Measurements from ENCODE around the gene RASA3.
A peak's percentile ranks its signal among the peaks of the same experiment; 100 is the strongest.

Gene RASA3

GRCh38 chr13:114035583-114036531, 96.6 kb downstream of the RASA3 start:
- no peak for TF ChIP-seq CTCF (IDR thresholded peaks at IDR 0.05; ENCODE audit: insufficient read depth, low read depth, low read length, missing control alignments)
- DNase-seq (ENCODE audit: low read depth) = no peak
- no peak overlapping the region for H3K4me3 ChIP-seq (ENCODE audit: low read length)

- DNase-seq (ENCODE audit: low read depth) = no peak
- TF ChIP-seq CTCF (IDR thresholded peaks at IDR 0.05; ENCODE audit: insufficient read depth, low read depth, low read length, missing control alignments) = no peak
- no peak overlapping the region for H3K4me3 ChIP-seq (ENCODE audit: low read length)
These were observed 97.2 kb downstream of the RASA3 start for GRCh38 chr13:114035186-114035582.

- no peak for TF ChIP-seq CTCF (IDR thresholded peaks at IDR 0.05; ENCODE audit: insufficient read depth, low read depth, low read length, missing control alignments)
- no peak for DNase-seq (ENCODE audit: low read depth)
- no peak overlapping the region for H3K4me3 ChIP-seq (ENCODE audit: low read length)
These were observed 97.9 kb downstream of the RASA3 start for GRCh38 chr13:114034481-114034891.

- DNase-seq (ENCODE audit: low read depth) = no peak
- no peak for TF ChIP-seq CTCF (IDR thresholded peaks at IDR 0.05; ENCODE audit: insufficient read depth, low read depth, low read length, missing control alignments)
- H3K4me3 ChIP-seq (ENCODE audit: low read length) = no peak overlapping the region
These were observed 98.7 kb downstream of the RASA3 start for GRCh38 chr13:114033541-114034315.

GRCh38 chr13:114032126-114032799, 100.2 kb downstream of the RASA3 start:
- no peak for TF ChIP-seq CTCF (IDR thresholded peaks at IDR 0.05; ENCODE audit: insufficient read depth, low read depth, low read length, missing control alignments)
- no peak for DNase-seq (ENCODE audit: low read depth)

GRCh38 chr13:114031631-114032030, 100.8 kb downstream of the RASA3 start:
- no peak overlapping the region for H3K4me3 ChIP-seq (ENCODE audit: low read length)
- DNase-seq (ENCODE audit: low read depth) = peak; percentile 13
- TF ChIP-seq CTCF (IDR thresholded peaks at IDR 0.05; ENCODE audit: insufficient read depth, low read depth, low read length, missing control alignments) = no peak

More at GRCh38 chr13:114032126-114032799, 100.2 kb downstream of the RASA3 start:
- no peak overlapping the region for H3K4me3 ChIP-seq (ENCODE audit: low read length)

All from epithelial cell of esophagus (primary cell).